Stimulated activated CD8-positive, alpha-beta memory T cell treated with anti-CD3 and anti-CD28 coated beads, Interleukin-7, amount 100 ng/mL, for 24 hours (primary cell): ENCODE measurements around the gene LINGO4.
A peak's percentile ranks its signal among the peaks of the same experiment; 100 is the strongest.

Experiments used
- DNase-seq: peaks from one replicate; pipeline ENCODE4 v3.0.0-alpha.2; 2020; ENCODE audit warnings: low read depth

LINGO4 gene

DNA sequence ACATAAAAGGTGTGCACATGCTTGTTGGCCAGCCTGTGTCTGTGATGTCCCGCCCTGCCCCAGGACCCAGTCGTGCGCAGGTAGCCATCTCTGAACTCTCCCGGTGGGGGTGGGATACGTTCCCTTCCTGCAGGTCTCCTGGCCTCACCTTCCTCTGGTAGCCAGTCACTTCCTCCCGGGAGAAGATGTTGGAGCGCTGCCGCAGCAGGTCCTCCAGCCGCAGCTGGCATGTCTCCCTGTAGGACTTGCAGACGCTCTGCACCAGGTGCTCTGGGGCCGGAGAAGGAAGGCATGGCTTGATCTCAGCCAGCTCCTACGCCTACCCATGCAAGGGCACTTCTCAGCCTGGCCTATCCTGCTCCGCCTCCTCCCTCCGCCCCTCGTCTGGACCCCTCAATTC is 9.2 kb upstream of the LINGO4 start:
- no peak for DNase-seq

DNA sequence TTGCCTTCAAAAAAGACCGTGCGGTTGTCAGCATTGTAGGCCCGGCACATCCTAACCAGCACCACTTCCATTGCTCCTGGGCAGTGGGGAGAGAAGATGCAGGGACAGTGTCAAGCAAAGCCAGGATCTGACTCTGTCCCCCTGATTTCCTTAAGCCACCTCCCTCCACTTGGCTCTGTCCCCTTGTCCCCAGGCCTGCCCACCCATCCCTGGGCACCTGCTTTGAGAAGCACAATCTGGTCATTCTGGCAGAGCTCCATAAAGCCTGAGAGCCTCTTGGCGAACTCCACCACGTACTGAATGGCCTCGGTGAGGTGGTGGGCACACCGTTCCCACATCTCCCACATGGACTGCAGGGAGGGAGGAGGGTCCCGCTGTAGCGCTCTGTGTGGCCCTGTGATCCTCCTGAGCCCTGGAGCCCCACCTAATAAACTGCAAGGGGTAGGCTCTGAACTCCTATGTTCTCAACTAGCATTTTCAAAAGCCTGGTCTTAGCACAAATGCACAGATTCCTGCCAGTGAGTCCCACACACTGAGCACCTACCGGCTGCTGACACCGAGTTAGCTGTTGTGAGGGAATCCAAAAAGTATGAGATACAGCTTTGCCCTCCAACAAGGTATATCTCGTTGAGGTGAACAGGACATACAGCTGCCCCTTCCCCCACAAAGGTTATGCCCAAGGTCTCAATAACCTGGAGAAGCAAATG is 8.2 kb upstream of the LINGO4 start:
- no peak for DNase-seq

DNA sequence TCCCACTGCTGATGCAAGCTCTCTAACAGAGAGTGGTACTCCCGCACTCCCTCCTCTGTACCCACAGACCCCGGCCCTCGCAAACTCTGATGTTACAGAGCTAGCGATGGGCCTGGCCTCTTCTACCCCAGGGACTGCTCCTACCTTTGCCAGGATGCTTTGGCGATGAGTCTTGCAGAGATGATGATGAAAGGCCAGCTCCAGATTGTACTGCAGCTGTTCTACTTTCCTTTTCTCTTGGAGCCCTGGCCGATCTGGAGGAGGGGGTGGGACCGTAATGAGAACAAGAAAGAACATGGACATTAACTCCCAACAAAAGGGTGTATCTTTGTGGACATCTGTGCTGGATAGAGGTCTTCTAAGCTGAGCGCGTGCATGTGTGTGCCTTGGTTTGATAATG is 6.0 kb upstream of the LINGO4 start:
- no peak for DNase-seq

DNA sequence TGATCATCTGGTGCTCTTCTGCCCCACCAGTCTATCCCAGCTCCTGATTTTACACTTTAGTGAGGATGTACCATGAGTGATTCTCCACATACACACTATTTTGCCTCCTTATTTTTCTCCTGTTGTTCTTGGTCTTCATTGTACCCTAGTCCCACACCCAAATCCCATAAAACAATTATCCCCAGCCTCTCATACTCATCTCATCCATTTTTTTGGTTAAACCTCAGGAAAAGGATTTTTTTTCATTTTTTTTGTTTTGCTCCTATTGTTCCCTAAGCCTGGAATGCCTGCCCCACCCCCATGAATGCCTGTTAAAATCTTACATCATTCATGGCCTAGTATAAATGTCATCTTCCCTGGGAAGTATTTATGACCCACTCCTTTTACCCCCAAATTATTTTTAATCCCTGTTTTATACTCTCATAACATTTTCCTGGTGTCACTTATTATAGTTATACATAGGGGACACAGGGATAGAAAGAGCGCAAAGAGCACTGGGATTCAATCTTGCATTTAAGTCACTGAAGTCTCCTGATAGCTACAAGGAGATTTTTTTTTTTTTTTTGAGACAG is 4.9 kb upstream of the LINGO4 start:
- DNase-seq: no peak

DNA sequence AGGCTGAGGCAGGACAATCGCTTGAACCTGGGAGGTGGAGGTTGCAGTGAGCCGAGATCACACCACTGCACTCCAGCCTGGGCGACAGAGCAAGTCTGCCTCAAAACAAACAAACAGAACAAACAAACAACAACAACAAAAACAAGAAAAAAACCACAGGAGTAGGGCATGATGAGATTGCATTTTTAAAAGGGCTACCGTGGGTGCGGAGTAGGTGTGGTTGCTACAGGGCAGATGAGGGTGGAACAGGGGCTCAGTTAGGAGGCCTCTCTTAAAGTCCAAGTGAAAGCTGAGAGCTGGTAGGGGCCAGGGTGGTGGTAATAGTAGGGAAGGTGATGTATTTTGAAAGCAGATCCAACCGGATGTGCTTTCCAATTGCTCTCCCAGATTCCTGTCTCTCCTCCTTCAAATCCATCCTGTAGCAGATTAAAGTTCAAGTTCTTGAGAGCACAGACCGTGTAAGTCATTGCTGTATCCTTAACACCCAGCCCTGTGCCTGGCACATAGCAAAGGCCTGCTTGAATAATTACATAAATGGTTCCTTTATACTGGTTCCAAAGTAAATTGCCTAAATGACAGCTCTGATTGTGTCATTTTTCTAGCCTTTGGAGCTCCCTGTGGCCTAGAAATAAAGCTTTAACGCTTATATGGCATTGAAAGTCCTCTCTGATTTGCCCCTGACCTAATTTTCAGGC is 4.2 kb upstream of the LINGO4 start:
- DNase-seq: no peak

DNA sequence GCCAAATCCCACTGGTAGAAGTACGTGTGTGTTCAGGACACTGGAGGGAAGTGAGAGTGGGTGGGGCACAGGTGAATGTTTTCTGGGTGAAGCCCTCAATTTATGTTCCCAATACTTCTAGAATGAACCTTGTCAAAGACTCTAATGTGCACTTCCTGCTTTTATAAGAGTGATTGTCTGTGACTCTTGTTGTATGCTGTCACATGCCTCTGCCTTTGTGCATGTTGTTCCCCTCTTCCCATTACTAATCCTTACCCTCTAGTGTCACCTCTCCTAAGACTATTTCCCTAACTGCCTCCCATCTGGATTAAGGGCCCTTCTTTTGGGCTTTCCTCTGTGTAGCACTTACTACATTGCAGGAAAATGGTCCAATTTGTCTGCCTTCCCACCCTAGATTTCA is 2.5 kb upstream of the LINGO4 start:
- DNase-seq: no peak

DNA sequence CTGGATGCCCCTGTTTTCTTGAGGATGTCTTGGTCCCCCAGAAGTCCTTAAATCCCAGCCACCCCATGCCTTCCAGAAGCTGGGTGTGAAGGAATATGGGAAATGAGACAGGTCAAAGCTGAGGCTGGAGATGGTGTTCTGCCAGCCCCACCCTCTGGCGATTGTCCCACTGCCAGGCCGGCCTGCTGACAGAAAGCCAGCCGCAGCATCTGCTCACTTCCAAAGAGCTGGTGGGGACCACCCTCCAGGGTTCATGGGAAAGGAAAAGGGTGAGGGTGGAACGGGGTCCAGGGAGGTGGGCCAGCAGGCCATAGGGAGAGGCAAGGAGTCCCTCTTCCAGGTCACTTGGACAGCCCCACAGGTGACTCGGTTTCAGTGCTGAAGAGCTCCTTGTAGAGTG is 1.9 kb upstream of the LINGO4 start:
- DNase-seq: no peak

DNA sequence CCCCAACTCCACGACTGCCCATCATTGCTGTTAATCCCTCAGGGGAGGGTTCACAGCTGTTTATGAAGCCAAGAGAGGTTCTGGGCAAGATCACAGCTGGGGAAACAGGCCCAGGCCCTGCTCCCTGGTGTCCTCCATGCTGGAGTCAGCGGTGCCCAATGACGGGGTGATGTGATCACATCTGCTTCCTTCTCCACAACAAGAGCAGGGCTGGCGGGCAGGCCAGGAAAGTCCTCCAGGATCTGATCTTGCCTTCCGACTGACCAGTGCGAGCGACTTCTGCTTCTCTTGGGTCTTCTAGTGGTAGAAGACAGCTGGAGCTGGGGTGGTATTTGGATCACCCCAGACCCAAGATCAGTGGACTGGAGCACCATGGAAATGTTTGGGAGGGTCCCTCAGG is 951 bp upstream of the LINGO4 start:
- DNase-seq: no peak

DNA sequence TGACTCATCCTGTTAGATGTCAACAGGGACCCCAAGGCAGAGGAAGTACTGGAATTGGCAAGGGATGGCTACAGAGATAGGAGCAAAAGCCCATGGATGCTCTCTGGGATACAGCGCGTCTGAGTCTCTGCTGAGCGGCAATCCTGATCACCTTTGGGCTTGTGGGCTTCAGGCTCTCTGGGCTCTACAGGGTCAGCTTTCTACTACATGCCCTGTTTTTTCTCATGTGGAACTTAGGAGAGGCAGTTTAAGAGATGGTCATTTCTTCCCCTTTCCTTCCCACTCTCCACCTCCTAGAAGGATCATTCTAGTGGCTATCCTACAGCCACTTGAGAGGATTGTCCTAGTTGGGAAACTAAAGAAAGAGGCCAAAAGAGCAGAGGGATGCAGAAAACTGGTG is 1.3 kb downstream of the LINGO4 start:
- no peak for DNase-seq

DNA sequence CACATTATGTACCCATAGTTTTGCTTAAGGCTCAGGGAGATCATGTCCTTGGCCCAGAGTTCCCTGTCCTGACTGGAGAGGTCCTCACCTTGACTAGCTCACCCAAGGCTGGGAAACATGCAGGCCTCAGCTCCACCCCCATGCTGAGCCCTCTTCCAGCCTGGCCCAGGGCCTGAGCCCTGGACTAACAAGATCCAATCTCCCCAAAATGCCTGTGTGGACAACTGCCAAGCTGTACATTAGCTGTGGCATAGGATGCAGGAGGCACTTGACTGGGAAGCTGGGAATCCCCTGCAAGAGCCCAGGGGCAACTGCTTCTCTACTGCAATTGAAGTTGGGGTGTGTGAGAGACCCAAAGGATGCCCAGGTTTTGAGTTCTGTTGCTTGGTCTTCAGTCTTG is 2.1 kb downstream of the LINGO4 start:
- DNase-seq: no peak

DNA sequence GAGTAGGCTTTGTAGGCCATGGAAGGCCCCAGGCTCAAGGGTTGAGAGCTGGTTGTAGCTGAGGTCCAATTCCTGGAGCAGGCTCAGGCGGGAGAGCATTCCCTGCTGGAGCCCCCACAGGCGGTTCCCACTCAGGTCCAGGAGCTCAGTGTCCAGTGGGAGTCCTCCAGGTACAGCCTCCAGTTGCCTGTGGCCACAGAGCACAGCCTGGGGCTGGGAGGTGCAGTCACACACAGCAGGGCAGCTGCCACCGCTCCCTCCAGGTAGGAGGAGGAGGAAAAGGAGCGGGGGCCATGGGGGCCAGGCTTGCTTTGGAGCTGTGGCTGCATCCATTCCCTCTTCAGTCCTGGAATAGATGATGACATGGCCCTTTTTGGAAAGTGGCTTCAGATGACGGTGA is 2.8 kb downstream of the LINGO4 start:
- no peak for DNase-seq

DNA sequence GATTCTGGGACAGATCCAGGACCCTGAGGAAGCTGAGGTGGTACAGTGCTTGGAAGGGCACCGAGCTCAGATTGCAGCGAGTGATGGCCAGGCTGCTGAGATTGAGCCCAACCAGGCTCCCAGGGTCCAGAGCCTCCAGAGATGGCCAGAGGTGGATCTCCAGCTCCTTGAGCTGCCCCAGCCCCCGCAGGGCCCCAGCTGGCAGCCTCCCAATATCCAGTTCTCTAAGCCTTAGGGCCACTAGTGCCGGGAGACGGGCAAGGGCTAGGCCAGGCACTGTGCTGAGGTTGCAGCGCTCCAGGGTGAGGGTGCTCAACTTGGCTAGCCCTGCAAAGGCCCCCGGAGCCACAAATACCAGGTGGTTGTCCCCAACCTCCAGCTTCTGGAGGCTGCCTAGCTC is 3.4 kb downstream of the LINGO4 start:
- DNase-seq: no peak

DNA sequence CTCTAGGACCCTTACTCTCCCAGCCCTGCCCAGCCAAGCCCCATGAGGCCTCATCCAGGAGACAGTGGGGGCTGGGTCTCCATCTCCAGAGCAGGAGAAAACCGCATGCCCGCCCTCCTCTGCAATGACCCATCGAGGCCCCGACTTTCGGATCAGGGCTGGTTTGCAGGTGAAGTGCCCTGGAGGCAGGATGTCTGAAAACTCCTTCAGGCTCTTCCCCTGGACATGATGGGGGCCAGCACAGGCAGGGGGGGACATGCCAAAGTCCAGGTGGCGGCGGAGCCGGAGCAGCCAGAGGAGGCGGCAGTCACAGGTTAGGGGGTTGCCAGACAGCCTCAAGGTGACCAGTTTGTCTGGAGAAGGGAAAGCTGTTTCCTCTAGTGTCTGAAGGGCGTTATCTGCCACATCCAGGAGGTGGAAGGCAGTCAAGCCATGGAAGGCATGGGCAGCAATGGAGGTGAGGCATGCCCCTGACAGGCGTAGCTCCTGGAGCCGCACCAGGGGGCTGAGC is 3.9 kb downstream of the LINGO4 start:
- DNase-seq: no peak

DNA sequence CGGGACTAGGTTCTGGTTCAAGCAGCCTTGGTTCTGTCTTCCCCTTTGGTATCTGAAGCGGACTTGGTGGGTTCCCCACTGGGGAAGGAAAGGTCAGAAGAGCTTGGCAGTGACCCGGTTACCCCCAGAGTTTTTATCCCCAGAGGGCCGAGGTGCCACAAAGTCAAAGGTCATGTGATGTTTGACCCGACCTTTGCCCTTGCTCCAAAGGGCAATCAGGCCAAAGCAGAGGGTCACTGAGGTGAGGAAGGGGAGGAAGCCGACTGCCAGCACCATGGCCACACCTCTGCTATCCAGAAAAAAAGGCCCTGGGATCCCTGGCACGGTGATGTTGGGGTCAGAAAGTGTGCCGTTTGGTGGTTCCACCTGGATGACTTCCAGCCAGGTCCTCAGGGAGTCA is 4.4 kb downstream of the LINGO4 start:
- DNase-seq: no peak

DNA sequence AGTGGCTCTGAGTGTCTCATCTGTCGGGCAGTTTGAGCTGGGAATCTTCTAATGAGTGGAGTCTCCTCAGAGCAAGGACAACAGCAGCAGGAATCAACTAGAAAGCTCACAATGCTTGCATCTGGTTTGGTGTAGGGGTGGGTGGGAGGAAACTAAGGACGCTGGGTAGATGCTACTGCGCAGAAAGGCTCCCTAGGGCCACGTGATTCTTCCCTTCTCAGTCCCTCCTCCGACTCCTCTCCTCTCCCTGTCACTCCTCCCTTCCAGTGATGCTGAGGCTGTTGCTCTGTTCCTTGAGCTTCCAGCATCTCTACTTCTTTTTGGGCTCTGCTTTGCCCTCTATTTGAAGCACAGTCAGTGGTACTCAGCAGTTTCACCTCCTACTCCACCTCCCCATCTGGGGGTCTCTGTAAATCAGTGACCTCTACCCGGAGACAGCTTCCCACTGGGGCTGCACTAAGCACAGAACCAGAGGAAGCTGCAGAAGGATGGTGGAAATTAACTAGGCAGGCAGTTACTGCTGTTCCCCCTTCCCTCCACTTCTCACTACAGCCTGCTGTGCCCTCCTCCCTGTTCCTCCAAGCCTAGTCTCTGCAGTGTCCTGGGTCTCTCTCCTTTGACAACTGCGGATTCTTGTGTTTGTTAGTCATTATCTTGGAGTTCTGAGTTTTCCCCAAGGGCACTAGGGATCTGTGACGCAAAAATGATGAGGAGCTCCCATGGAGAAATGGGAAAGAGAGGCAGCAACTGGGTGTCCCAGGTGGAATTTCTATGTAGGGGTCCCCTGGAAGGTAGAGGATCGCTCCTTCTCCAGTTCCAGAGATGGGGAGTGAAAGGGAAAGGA is 5.8 kb downstream of the LINGO4 start:
- DNase-seq: no peak

DNA sequence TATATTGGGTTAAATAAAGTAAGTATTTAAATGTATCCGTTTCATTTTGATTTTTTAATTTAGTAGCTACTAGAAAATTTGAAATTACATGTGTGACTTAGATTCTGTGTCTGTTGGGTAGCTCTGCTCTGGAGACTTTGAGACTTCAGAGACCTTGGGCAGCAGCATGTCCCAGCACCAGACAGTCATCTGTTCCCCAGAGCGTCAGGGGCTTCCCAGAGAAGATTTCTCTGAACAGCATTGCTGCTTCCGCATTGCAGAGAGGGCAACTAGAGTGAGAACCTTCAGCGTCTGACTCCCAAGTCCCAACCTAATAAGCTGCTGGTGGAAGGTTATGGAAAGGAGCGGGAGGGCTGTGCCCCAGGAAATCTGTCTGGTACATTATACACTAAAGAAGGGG is 6.6 kb downstream of the LINGO4 start:
- no peak for DNase-seq

DNA sequence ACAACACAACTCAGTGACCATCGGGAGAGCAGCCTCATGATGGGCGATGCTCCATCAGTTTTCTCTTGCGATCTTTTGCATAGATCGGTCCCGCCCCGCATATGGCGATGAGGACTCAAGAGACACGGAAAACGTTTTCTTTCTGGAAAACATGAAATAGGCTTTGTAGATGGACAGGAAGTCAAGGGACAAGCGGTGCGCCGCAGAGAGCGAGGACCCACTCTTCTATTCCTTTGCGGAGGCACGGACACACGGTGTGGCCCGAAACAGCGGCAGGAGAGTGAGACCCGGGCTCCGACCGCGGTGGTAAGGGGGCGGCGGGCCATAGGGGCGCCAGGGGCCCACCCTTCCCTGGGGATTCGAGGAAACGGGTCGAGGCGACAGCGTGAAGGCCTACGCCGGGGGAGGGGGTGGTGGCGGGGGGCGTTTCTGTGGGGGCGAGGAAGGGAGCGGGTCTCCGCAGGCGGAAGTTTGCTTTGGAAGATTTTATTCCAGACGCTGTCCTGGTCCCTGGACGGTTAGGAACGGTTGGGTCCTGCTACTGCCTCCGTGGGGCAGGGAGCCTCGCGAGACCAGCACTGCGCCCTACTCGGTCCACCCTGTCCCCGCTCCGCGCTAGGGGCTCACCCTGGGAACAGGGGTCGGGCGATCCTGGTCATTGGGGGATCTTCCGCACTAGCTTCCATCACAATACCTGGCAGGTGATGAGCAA is 14.1 kb downstream of the LINGO4 start:
- DNase-seq: no peak

DNA sequence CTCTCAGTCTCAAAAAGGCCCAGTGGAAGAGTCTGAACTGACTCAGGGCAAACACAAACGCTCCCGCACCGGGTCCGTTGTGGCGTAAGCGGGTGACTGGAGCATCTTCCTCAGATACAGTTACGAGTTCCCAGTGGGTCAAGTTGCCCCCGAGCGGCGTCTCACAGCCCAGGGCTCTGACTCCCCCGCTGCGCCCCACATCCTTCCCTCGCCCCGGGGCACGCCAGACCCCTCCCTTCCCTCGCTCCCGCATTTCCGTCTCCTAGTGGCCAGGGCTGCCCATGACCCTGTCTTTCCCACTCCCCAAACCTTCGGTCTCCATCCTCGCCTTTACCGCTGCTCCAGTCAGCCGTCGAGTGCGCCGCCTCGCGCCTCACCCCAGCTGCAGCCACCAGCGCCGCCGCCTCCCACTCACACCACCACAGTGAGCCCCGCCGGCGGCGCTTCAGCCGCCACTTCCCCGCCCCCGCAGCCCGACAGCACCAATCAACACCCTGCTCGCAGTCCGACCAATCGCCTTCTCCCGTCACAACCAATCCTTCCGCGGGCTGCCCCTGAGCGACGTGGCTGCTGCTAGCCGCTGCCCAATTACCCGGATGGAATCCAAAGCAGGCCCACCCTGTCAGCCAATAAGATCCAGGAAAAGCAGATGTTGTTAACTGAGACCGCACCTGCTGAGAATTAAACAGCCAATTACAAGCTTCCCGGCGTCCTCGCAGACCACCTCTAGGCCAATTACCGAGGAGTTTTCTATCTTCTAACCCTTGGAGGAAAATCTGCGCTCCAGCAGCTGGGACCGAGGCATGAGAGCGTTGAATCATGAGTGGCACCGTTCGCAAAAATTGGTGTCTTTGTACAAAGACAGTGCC is 14.9 kb downstream of the LINGO4 start, which contains the start of gene TDRKH:
TDRKH (minus strand) TSS at position 430 of the 869 bp plus-strand sequence. CDS start 7,478 bp downstream, outside the sequence.
- DNase-seq: peak; percentile 95

DNA sequence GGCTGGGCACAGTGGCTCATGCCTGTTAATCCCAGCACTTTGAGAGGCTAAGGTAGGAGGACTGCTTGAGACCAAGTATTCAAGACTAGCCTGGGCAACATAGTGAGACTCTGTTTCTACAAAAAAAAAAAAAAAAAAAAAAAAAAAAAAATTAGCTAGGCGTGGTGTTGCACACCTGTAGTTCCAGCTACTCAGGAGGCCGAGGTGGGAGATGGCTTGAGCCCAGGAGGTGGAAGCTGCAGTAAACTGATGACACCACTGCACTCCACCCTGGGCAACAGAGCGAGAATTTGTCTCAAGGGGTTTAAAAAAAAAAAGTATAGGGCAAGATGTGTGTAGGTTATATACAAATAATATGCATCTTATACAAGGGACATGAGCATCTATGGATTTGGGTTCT is 17.5 kb downstream of the LINGO4 start:
- no peak for DNase-seq

DNA sequence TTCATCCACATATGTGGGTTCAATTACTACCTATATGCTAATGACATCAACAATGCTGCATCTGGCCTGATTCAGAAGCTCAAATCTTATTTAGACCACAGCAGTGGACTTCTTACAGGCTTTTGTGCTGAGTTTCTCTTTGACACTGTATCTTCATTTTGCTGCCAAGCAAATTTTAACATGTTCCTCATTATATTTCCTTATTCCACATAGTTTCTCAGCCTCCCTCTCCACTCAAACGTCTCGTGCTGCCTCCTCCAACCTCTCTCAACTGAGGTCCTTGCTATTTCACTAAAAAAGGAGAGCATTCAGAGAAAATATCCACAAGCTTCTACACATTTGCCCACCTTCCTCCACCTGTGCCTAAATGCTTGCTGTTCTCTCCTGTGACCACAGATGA is 21.4 kb downstream of the LINGO4 start:
- no peak for DNase-seq

DNA sequence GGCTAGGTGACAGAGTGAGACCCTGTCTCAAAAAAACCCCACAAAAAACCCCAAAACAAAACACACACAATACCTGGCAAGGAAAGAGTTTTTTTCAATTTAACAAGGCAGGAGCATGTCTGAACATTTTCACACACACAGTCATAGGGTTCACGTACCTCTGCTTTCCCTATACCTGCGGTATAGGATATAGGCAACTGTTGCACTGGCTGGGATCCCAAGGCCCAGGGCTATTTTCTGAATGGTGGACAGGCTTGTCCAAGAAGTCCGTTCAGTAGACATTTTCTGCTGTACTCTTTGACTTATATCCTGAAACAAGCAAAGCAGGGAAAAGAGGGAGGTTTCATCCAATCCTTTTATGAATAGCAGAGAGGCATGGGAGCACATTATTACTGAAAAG is 22.5 kb downstream of the LINGO4 start:
- no peak for DNase-seq
